Measurements from ENCODE around the gene GOSR2. TPM values are rescaled to one million over a fixed set of nuclear protein-coding genes. Genes with fewer than 3 reads are reported as not detected.

The GOSR2 gene
- total and polyA plus RNA-seq, 2 of the 8 experiments (the other 6 are each of a cell fraction or from before 2014, with no cell fraction given): 28.2 to 36.2 TPM

- Histone ChIP-seq H2AFZ (ENCODE audit: low read length) (no peak overlapping the region), H3K9me3 (ENCODE audit: insufficient read depth in 2 of 2, low read depth in 1 of 2, low read length in 1 of 2) (no peaks in the 10 kb centered on the region), H3K23ac (ENCODE audit: insufficient read length) (no peak overlapping the region), H3K4ac (replicated peaks; ENCODE audit: insufficient read length, low read depth, low read length) (no peak overlapping the region), H4K8ac (ENCODE audit: extremely low read depth, insufficient read depth, low read length) (no peak overlapping the region), H3K79me2 (ENCODE audit: control insufficient read depth in 1 of 2, insufficient read depth in 2 of 2, low read length in 2 of 2) (no peaks in the 10 kb centered on the region), H2BK120ac (replicated peaks; ENCODE audit: low read depth, low read length) (no peak overlapping the region), H3K27ac (ENCODE audit: low read depth, low read length) (no peak overlapping the region), H3K9ac (replicated peaks in 1 of 4; ENCODE audit: extremely low read depth in 1 of 4, low read depth in 3 of 4, low read length in 3 of 4) (no peak overlapping the region; a peak in 1 of 7 replicates), H3K14ac (ENCODE audit: insufficient read length) (no peak overlapping the region), H3K79me1 (ENCODE audit: low read depth, low read length) (no peaks in the 10 kb centered on the region), H2BK20ac (ENCODE audit: low read length) (no peak overlapping the region), H3K27me3 (replicated peaks in 1 of 4; ENCODE audit: control insufficient read depth in 3 of 4, extremely low read depth in 1 of 4, insufficient read depth in 3 of 4, low read length in 3 of 4) (peaks cover 0 to 3% (median 0%) of the 10 kb centered on the region in 4 experiments; a peak in 2 of 7 replicates), H2BK12ac (ENCODE audit: low read depth, low read length) (no peak overlapping the region), H4K20me1 (replicated peaks in 1 of 2; ENCODE audit: control insufficient read depth in 1 of 2, insufficient read depth in 2 of 2, low read length in 2 of 2) (peaks cover 0 to 4% of the 10 kb centered on the region in 2 experiments), H2BK5ac (ENCODE audit: low read depth, low read length) (no peak overlapping the region), H3K56ac (replicated peaks; ENCODE audit: insufficient read length, low read depth, low read length) (no peak overlapping the region), H3K23me2 (ENCODE audit: low read depth, low read length) (no peaks in the 10 kb centered on the region; the same call in 1 of the 2 replicates), H4K91ac (replicated peaks; ENCODE audit: insufficient read length, low read length) (no peak overlapping the region), H3K36me3 (ENCODE audit: control insufficient read depth in 2 of 4, insufficient read depth in 4 of 4, low read length in 3 of 4) (no peaks in the 10 kb centered on the region), H4K5ac (ENCODE audit: insufficient read length, low read depth, low read length) (no peak overlapping the region), H3K4me3 (ENCODE audit: extremely low read depth in 1 of 4, insufficient read depth in 2 of 4, low read depth in 3 of 4, low read length in 4 of 4) (no peak overlapping the region), H2BK15ac (ENCODE audit: low read length) (no peak overlapping the region), H3K4me2 (ENCODE audit: insufficient read depth in 1 of 2, low read depth in 2 of 2, low read length in 2 of 2) (no peak overlapping the region), H3K18ac (ENCODE audit: extremely low read depth, low read length) (no peak overlapping the region), H3K4me1 (replicated peaks in 1 of 4; ENCODE audit: control insufficient read depth in 3 of 4, insufficient read depth in 4 of 4, low read length in 3 of 4) (no peaks in the 10 kb centered on the region), H2AK5ac (ENCODE audit: low read depth, low read length) (no peak overlapping the region)
- FAIRE-seq (no peak), DNase-seq (ENCODE audit: low read depth in 1 of 2, low spot score in 2 of 2) (no peak)
- POLR2A ChIA-PET (ENCODE audit: partially characterized antibody): no interaction called here
- CTCF ChIA-PET (ENCODE audit: partially characterized antibody): interaction anchor here (0.5 to 5.2 kb wide), 17 partner anchors 11 to 107 kb away, joined by 3 to 41 read pairs (median 4); no protein-coding TSS in a partner anchor
- 95% methylated on average over 7 of the region's 7 CpGs; no CpG with 5 or more reads in 1 of the 2 experiments for WGBS, 2 experiments (ENCODE audit: extremely low coverage in 1 of 2, insufficient coverage in 1 of 2, insufficient read length in 1 of 2, insufficient replicate concordance in 2 of 2, low coverage in 1 of 2, low lambda C conversion rate in 2 of 2, missing lambda C conversion rate in 1 of 2)
- TF ChIP-seq HDAC2 (IDR thresholded peaks at IDR 0.05; ENCODE audit: borderline replicate concordance in 1 of 2, low read depth in 2 of 2, low read length in 2 of 2) (no peak), MAFK (IDR thresholded peaks at IDR 0.05; ENCODE audit: low read depth, low read length) (no peak), EGR1 (IDR thresholded peaks at IDR 0.05; ENCODE audit: borderline replicate concordance, low read depth, low read length) (no peak), SRF (IDR thresholded peaks at IDR 0.05; ENCODE audit: low read depth, low read length) (no peak), POLR2A (IDR thresholded peaks at IDR 0.05; ENCODE audit: control extremely low read depth in 1 of 2, low read depth in 2 of 2, low read length in 2 of 2) (no peak), SUZ12 (IDR thresholded peaks at IDR 0.05; ENCODE audit: low read length) (no peak), POLR2AphosphoS5 (IDR thresholded peaks at IDR 0.05; ENCODE audit: low read depth, low read length) (no peak), BCL11A (IDR thresholded peaks at IDR 0.05; ENCODE audit: low read depth in 2 of 2, low read length in 2 of 2) (no peak), TAF1 (IDR thresholded peaks at IDR 0.05; ENCODE audit: low read depth, low read length) (no peak), RNF2 (IDR thresholded peaks at IDR 0.05; ENCODE audit: borderline replicate concordance, low read depth, low read length, missing control alignments, poor library complexity, severe bottlenecking) (no peak), ZNF274 (IDR thresholded peaks at IDR 0.05; ENCODE audit: borderline replicate concordance, extremely low read depth, low read length) (no peak), SIRT6 (IDR thresholded peaks at IDR 0.05; ENCODE audit: low read length) (no peak), TCF12 (IDR thresholded peaks at IDR 0.05; ENCODE audit: low read depth, low read length) (no peak)
Observed at GRCh38 chr17:46873941-46874645, 48.9 kb upstream of the GOSR2 start.
